Thyroid gland (tissue), 4 donors: ENCODE measurements around the gene MRPL41. TPM values are rescaled to one million over a fixed set of nuclear protein-coding genes. Genes with fewer than 3 reads are reported as not detected.

ENCODE experiments used
- DNase-seq, 2 donors: peaks; one replicate each; pipeline ENCODE4 v3.0.0-alpha.2; 2019
- H3K27ac ChIP-seq, 3 donors: fragments of 200-600 bp; sonication (generic); 1 replicate in 2 of 3; 2 replicates in 1 of 3; pipeline ENCODE4 v1.5.1; 2016 to 2019; ENCODE audit warnings: mild to moderate bottlenecking in 1 of 3, moderate library complexity in 1 of 3
- H3K27me3 ChIP-seq: fragments of 200-600 bp; sonication (generic); one replicate; pipeline ENCODE4 v1.5.1; 2019
- H3K36me3 ChIP-seq, 2 donors: fragments of 200-600 bp; sonication (generic); one replicate each; pipeline ENCODE4 v1.5.1; 2016 to 2019
- H3K4me1 ChIP-seq, 2 donors: fragments of 200-600 bp; sonication (generic); one replicate each; pipeline ENCODE4 v1.5.1; 2017 to 2019
- H3K4me3 ChIP-seq, 3 donors: fragments of 200-600 bp; sonication (generic); replicated peaks in 1 of 3; 1 replicate in 2 of 3; 2 replicates in 1 of 3; pipeline ENCODE4 v1.5.1; 2016; ENCODE audit warnings: mild to moderate bottlenecking in 1 of 3
- H3K9me3 ChIP-seq: fragments of 200-600 bp; sonication (generic); one replicate; pipeline ENCODE4 v1.5.1; 2017
- CTCF ChIP-seq, 6 experiments: fragments of 200-600 bp in 3 of 6; fragments of 450-650 bp in 3 of 6; sonication (generic) in 3 of 6; IDR thresholded peaks; one replicate each; pipeline ENCODE4 v1.5.1; 2016 to 2019; ENCODE audit warnings: antibody characterized with exemption in 6 of 6, mild to moderate bottlenecking in 2 of 6, inconsistent platforms in 1 of 6, moderate library complexity in 1 of 6
- POLR2A ChIP-seq, 2 donors: fragments of 450-650 bp; IDR thresholded peaks; one replicate each; pipeline ENCODE4 v1.6.1; 2017; ENCODE audit warnings: antibody characterized with exemption in 2 of 2, mild to moderate bottlenecking in 2 of 2, moderate library complexity in 1 of 2
- WGBS, 2 donors: methylation state at CpG; one replicate each; pipeline ENCODE4 v1.1.5; 2017; 5-methylcytosine and 5-hydroxymethylcytosine counted together
- intact Hi-C: fragments of 100-400 bp; cut with DNase I; formaldehyde crosslinking; loops from one replicate; pipeline ENCODE4 v1.15.1; 2023
- total RNA-seq, 4 donors: library from RNA; depleted of rRNA; stranded (reverse); fragments of >200 nt; gene quantifications; one replicate each; pipeline ENCODE4 v1.2.3, GENCODE V29; 2016

Gene MRPL41
- total RNA-seq, 4 donors from 2014 or later: 24.5 to 67.2 (median 47.7) TPM

GRCh38 chr9:137538058-137538457, 13.6 kb upstream of the MRPL41 start:
- H3K4me3 ChIP-seq: no peak overlapping the region
- 95 to 98% methylated on average over 13 of the region's 16 CpGs for WGBS, 2 donors
- no peaks in the 10 kb centered on the region for H3K27me3 ChIP-seq
- peaks cover 0 to 4% of the 10 kb centered on the region in 2 donors for H3K36me3 ChIP-seq
- H3K27ac ChIP-seq: no peak overlapping the region
- TF ChIP-seq CTCF (IDR thresholded peaks at IDR 0.05) (no peak), POLR2A (IDR thresholded peaks at IDR 0.05) (no peak)
- no peak for DNase-seq
- intact Hi-C loops: no loop called here
- peaks cover 0 to 10% of the 10 kb centered on the region in 2 donors for H3K4me1 ChIP-seq
- H3K9me3 ChIP-seq: no peaks in the 10 kb centered on the region

- intact Hi-C loops: no loop called here
- no peak for DNase-seq
- H3K27ac ChIP-seq: no peak overlapping the region
- TF ChIP-seq POLR2A (IDR thresholded peaks at IDR 0.05) (no peak), CTCF (IDR thresholded peaks at IDR 0.05) (no peak)
- no peaks in the 10 kb centered on the region for H3K4me1 ChIP-seq
- H3K9me3 ChIP-seq: no peaks in the 10 kb centered on the region
- no peak overlapping the region for H3K4me3 ChIP-seq
- peaks cover 0 to 4% of the 10 kb centered on the region in 2 donors for H3K36me3 ChIP-seq
- WGBS, 2 donors: 91 to 97% methylated on average over 17 of the region's 18 CpGs
- H3K27me3 ChIP-seq: no peaks in the 10 kb centered on the region
These were observed 11.1 kb upstream of the MRPL41 start for GRCh38 chr9:137540536-137540935.

GRCh38 chr9:137542486-137542885, 9.2 kb upstream of the MRPL41 start:
- Histone ChIP-seq H3K9me3 (no peaks in the 10 kb centered on the region), H3K4me3 (no peak overlapping the region), H3K27me3 (no peaks in the 10 kb centered on the region), H3K4me1 (peaks cover 0 to under 1% of the 10 kb centered on the region in 2 donors), H3K36me3 (peaks cover 0 to 4% of the 10 kb centered on the region in 2 donors), H3K27ac (no peak overlapping the region)
- DNase-seq: no peak
- TF ChIP-seq POLR2A (IDR thresholded peaks at IDR 0.05): no peak
- TF ChIP-seq CTCF (IDR thresholded peaks at IDR 0.05): no peak
- intact Hi-C loops: no loop called here
- 89 to 96% methylated on average over 15 to 20 of the region's 20 CpGs for WGBS, 2 donors

GRCh38 chr9:137543237-137543963, 8.3 kb upstream of the MRPL41 start:
- TF ChIP-seq CTCF (IDR thresholded peaks at IDR 0.05) (no peak), POLR2A (IDR thresholded peaks at IDR 0.05) (no peak)
- Histone ChIP-seq H3K9me3 (no peaks in the 10 kb centered on the region), H3K36me3 (peaks cover 0 to 4% of the 10 kb centered on the region in 2 donors), H3K27ac (no peak overlapping the region), H3K4me1 (peaks cover 9 to 10% of the 10 kb centered on the region in 2 donors), H3K4me3 (no peak overlapping the region), H3K27me3 (no peaks in the 10 kb centered on the region)
- intact Hi-C loops: no loop called here
- 93 to 94% methylated on average over 10 to 16 of the region's 25 CpGs for WGBS, 2 donors
- DNase-seq: no peak

- no peak for TF ChIP-seq CTCF (IDR thresholded peaks at IDR 0.05)
- no peak for TF ChIP-seq POLR2A (IDR thresholded peaks at IDR 0.05)
- H3K27me3 ChIP-seq: no peaks in the 10 kb centered on the region
- H3K4me1 ChIP-seq: peaks cover 17 to 18% of the 10 kb centered on the region in 2 donors
- intact Hi-C loops: no loop called here
- H3K4me3 ChIP-seq: no peak overlapping the region
- DNase-seq: no peak
- peaks cover 0 to 4% of the 10 kb centered on the region in 2 donors for H3K36me3 ChIP-seq
- H3K9me3 ChIP-seq: no peaks in the 10 kb centered on the region
- no peak overlapping the region for H3K27ac ChIP-seq
- WGBS, 2 donors: 82 to 88% methylated on average over 12 of the region's 12 CpGs
These were observed 7.4 kb upstream of the MRPL41 start for GRCh38 chr9:137544176-137544760.
